ENCODE results near the gene SLC2A9.

SLC2A9 gene

GRCh38 chr4:9804918-9805317, 216.4 kb downstream of the SLC2A9 start:
- TF ChIP-seq TAF1 (IDR thresholded peaks at IDR 0.05; ENCODE audit: borderline replicate concordance, insufficient read depth, low read length) (no peak), FOXP2 (optimal IDR thresholded peaks at IDR 0.05; ENCODE audit: borderline replicate concordance, extremely low read depth, extremely low read length, insufficient read depth) (no peak), REST (IDR thresholded peaks at IDR 0.05; ENCODE audit: insufficient read depth in 1 of 2, low read depth in 2 of 2, low read length in 2 of 2) (no peak), SIN3A (IDR thresholded peaks at IDR 0.05; ENCODE audit: borderline replicate concordance, insufficient read depth, low read length) (no peak), POLR2AphosphoS5 (IDR thresholded peaks at IDR 0.05; ENCODE audit: low read depth, low read length) (no peak)

- TF ChIP-seq SIN3A (IDR thresholded peaks at IDR 0.05; ENCODE audit: borderline replicate concordance, insufficient read depth, low read length), result no peak
- TF ChIP-seq POLR2AphosphoS5 (IDR thresholded peaks at IDR 0.05; ENCODE audit: low read depth, low read length), result no peak
- TF ChIP-seq FOXP2 (optimal IDR thresholded peaks at IDR 0.05; ENCODE audit: borderline replicate concordance, extremely low read depth, extremely low read length, insufficient read depth), result no peak
- TF ChIP-seq REST (IDR thresholded peaks at IDR 0.05; ENCODE audit: insufficient read depth in 1 of 2, low read depth in 2 of 2, low read length in 2 of 2), result no peak
- TF ChIP-seq TAF1 (IDR thresholded peaks at IDR 0.05; ENCODE audit: borderline replicate concordance, insufficient read depth, low read length), result no peak
Measured at GRCh38 chr4:9800848-9801247, 220.4 kb downstream of the SLC2A9 start.

- TF ChIP-seq FOXP2 (optimal IDR thresholded peaks at IDR 0.05; ENCODE audit: borderline replicate concordance, extremely low read depth, extremely low read length, insufficient read depth), result no peak
Measured at GRCh38 chr4:9792381-9792780, 228.9 kb downstream of the SLC2A9 start.

GRCh38 chr4:9782136-9782436, 239.2 kb downstream of the SLC2A9 start:
- TF ChIP-seq FOXP2 (optimal IDR thresholded peaks at IDR 0.05; ENCODE audit: borderline replicate concordance, extremely low read depth, extremely low read length, insufficient read depth), result no peak
- no peak for TF ChIP-seq POLR2AphosphoS5 (IDR thresholded peaks at IDR 0.05; ENCODE audit: low read depth, low read length)
- no peak for TF ChIP-seq SIN3A (IDR thresholded peaks at IDR 0.05; ENCODE audit: borderline replicate concordance, insufficient read depth, low read length)
- TF ChIP-seq REST (IDR thresholded peaks at IDR 0.05; ENCODE audit: insufficient read depth in 1 of 2, low read depth in 2 of 2, low read length in 2 of 2), result no peak
- TF ChIP-seq TAF1 (IDR thresholded peaks at IDR 0.05; ENCODE audit: borderline replicate concordance, insufficient read depth, low read length), result no peak

- no peak for TF ChIP-seq TAF1 (IDR thresholded peaks at IDR 0.05; ENCODE audit: borderline replicate concordance, insufficient read depth, low read length)
- TF ChIP-seq SIN3A (IDR thresholded peaks at IDR 0.05; ENCODE audit: borderline replicate concordance, insufficient read depth, low read length), result no peak
Measured at GRCh38 chr4:9781343-9782135, 239.8 kb downstream of the SLC2A9 start, which contains the start of gene DRD5. DRD5 (plus strand) TSS chr4:9781634; CDS start chr4:9782030, 396 bp downstream.
